SU-DHL-6 (cell line): ENCODE measurements around the gene RRAS2.

Experiments used
- CTCF ChIP-seq: fragments of 200-600 bp; sonication (generic); IDR thresholded peaks from one replicate; pipeline ENCODE4 v1.5.1; 2017; ENCODE audit warnings: antibody characterized with exemption, mild to moderate bottlenecking, low read length, moderate library complexity; ENCODE audit not compliant: insufficient read depth, poor library complexity, severe bottlenecking
- EZH2phosphoT487 ChIP-seq: fragments of 200-600 bp; sonication (generic), shearing (Covaris generic); conservative IDR thresholded peaks from 2 replicates; pipeline ENCODE4 v1.6.1; 2018; ENCODE audit warnings: mild to moderate bottlenecking, antibody characterized with exemption, low read length, moderate library complexity, mixed read lengths

GRCh38 chr11:14304601-14305000 is 54.4 kb downstream of the RRAS2 start:
- no peak for TF ChIP-seq CTCF
- TF ChIP-seq EZH2phosphoT487, result no peak
